ENCODE measurements around the gene RFWD3.

The RFWD3 gene

DNA sequence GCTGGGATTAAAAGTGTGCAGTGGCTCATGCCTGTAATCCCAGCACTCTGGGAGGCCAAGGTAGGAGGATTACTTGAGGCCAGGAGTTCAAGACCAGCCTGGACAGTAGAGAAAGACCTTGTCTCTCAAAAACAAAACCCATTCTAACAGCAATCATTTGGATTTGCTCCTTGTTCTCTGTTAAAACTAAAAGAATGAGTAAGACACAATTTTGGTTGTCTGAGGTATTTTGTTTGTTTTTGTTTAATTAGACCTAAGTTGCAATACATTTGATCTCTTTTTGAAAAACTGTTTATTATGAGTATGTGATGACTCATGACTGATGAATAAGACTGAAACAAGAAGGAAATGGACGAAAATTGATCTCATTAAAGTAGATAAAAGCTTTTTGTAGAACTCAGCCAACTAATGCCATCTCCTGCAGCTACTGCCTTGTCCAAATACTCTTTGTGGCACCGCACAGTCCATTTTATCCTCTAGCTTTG is 88.8 kb downstream of the RFWD3 start:
- no peak for DNase-seq

GRCh38 chr16:74575807-74576643 is 90.7 kb downstream of the RFWD3 start:
- no peak for DNase-seq

- no peak for DNase-seq
Measured at GRCh38 chr16:74575175-74575806, 91.4 kb downstream of the RFWD3 start.

GRCh38 chr16:74574146-74574545 is 92.5 kb downstream of the RFWD3 start:
- DNase-seq: no peak

GRCh38 chr16:74573622-74574021 is 93.1 kb downstream of the RFWD3 start:
- DNase-seq: no peak

All from NCI-H1092 (cell line).